Stimulated activated CD4-positive, alpha-beta T cell treated with anti-CD3 and anti-CD28 coated beads, Interleukin-4, amount 100 ng/mL, for 1 hour (primary cell): ENCODE data around the gene ZNF556.
"Not testable (repeated sequence)": the region's sequence is repeated elsewhere in the genome, so short reads cannot be mapped to it uniquely, and the experiment has no call there.

ENCODE experiments used
- DNase-seq: peaks from one replicate; pipeline ENCODE4 v3.0.0-alpha.2; 2020

ZNF556 gene

DNA sequence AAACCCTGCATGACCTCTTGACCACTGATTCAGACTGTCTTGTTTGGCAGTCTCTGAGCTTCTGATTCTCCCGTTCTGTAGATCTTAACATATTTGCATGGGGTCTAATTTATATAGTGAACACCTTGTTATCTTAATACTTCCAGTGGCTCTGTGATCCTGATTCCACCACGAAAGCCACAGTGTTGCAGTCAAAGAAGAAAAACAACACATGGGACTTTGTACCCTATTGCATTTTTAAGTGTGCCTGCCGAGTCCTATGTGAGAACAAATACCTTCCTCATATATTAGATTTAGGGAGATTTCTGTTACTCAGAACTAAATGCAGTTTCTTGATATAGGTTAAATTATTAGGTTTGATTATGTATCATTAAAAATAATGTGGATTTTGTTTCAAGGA, 12.3 kb upstream of the ZNF556 start:
- no peak for DNase-seq

DNA sequence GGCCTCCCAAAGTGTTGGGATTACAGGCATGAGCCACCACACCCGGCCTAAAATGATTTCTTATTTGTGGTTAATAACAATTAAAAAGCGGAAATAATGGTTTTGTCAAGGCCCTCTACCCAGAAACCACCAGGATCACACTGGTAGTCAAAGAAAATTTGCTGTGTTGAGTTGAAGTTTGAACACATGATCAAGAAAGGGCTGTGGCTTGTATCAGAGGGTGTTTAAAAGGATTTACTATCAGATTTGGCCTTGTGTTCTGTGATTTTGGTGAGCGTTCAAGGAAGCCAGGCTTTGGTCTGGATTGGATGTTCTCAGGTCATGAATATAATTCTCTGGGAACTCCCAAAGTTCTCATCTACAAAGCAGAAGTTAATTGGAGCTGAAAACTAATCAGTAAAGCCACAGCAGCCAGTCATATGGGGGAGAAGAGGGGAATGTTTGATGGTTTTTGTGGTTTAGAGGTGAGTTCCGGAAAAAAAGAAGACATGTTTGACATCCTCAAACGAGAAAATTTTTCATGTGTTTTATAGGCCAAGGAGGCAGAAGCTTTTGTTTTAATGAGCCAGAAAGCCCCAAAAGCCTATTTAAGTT, 10.6 kb upstream of the ZNF556 start:
- DNase-seq = no peak

- DNase-seq = no peak
Observed at GRCh38 chr19:2858864-2859263, 8.3 kb upstream of the ZNF556 start.

DNA sequence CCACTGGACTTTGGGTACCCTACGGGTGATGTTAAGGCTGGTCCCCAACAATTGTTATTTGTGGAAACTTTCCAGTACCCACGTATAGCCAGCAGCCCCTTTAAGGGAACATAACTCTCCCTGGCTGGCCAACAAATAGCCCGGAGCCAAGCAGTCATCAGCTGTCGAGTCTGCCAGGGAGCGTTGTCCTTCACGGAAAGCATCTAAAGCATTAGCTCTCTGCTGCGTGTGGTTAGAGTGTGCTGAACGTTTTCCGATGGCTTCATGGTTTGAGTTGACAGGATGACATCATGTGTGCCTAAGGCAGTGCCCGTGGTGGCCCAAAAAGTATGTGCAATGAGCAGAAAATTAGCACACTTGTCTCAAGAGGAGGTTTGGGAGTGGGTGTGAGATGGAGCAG, 3.3 kb upstream of the ZNF556 start:
- DNase-seq = no peak

- no peak for DNase-seq
Observed at GRCh38 chr19:2865334-2866100, 1.6 kb upstream of the ZNF556 start.

DNA sequence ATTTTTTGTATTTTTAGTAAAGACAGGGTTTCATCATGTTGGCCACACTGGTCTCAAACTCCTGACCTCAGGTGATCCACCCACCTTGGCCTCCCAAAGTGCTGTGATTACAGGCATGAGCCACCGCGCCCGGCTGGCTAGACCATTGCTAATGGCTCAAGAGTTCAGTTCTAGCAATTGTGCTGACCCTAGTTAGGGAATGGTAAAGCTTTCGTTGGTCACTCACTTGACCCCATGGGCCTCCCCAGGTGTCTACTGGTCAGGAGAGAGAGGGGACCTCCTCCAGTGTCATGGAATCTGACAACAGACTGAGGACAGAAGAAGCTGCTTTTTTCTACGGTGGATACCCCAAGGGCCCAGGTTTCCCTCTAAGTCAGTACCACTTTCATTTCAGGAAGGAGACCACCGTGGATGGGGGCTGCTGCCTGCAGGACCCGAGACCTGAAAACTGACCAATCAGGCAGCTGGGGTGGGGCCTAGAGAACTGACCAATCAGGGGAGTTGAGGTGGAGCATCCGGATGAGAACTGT, 575 bp upstream of the ZNF556 start:
- DNase-seq = no peak

DNA sequence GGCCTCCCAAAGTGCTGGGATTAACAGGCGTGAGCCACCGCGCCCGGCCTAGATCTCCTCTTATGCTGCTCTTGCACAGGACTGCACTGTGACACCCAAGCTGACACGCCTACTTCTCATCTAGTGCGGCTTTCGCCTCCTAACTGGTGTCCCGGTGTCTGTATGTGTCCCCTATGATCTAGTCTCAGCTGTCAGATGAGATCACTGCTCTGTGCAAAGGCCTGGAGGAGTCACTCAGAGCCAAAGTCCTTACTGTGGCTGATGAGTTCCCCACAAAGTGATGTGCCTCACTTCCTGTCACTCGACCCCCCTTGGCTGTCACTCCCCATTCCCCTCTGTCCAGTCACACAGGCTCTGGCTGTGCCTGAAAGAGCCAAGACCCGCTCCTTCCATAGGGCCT, 2.5 kb downstream of the ZNF556 start:
- DNase-seq = no peak

- peak; percentile 22 for DNase-seq
Observed at GRCh38 chr19:2872175-2872574, 5.0 kb downstream of the ZNF556 start.

DNA sequence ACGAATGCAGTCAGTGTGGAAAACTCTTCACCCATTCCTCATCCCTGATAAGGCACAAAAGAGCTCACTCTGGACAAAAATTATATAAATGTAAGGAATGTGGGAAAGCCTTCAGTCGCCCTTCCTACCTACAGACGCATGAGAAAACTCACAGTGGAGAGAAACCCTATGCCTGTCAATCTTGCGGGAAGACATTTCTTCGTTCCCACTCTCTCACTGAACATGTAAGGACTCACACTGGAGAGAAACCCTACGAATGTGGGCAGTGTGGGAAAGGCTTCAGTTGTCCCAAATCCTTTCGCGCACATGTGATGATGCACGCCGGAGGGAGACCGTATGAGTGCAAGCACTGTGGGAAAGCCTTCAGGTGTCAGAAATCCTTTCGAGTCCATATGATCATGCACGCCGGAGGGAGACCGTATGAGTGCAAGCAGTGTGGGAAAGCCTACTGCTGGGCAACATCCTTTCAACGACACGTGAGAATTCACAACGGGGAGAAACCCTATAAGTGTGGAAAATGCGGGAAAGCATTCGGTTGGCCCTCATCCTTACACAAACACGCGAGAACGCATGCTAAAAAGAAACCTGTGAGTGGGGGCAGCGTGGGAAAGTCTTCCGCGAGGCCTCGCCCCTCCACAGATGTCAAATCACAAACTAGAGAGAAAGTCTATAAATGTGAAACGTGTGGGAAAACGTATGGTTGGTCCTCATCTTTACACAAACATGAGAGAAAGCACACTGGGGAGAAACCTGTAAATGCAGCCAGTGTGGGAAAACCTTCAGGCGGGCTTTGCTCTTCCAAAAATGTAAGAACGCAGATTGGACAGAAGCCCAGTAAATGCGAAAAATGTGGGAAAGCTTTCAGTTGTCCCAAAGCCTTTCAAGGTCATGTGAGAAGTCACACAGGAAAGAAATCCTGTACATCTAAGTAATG, 10.5 kb downstream of the ZNF556 start:
- no peak for DNase-seq

DNA sequence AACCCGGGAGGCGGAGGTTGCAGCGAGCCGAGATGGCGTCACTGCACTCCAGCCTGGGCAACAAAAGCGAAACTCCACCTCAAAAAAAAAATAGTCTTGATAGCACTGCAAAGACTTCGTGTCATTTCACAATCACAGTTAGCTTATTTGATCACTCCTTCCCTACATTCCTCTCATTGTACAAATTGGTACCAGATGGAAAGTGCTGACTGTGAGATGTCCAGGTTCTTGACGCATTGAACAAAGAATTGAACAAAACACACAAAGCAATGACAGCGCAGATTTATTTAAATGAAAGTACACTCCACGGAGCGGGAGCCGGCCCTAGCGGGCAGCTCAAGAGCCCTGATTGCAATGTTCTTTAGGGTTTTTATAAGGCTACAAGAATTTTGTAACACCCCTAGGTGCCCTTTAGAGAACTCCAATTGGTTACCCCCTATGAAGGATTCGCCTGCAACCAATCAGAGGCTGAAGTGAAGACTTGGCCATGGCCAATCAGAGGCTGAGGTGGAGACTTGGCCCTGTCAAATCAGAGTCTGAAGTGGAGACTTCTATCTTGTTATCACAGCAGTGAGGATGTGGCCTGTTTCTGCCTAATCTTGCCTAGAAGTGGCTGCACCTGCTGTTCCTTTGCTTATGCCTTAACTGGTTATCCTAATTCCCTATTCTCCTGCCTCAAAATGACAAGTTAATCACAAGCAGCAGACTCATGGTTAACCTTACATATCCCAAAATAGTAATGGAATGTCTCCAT, 16.7 kb downstream of the ZNF556 start:
- no peak for DNase-seq

- no peak for DNase-seq
Observed at GRCh38 chr19:2885736-2886135, 18.6 kb downstream of the ZNF556 start.

DNA sequence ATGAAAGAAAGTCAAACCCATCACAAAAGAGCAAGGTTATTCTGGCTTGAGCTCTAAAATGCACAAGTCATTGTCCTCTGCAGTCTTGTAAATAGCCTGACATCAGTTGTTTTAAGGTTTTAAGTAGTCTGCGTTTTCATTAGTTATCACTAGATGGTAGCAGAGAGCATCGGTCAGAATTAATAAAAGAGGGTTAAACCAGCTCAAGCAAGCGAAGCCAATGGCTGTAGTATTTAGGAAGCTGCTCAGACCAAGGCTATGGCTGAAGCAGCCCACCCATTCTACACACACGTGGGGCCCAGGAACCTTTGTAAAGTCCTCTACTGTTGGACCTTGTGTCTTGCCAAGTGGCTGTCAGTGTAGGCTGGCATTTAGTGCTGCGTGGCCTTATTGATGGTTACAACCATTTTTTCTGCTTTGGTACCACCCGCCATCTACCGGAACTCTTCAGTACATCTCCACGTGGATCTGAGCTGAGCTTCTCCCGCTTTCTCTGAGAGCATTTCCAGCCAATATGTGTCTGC, 20.3 kb downstream of the ZNF556 start:
- DNase-seq = no peak

DNA sequence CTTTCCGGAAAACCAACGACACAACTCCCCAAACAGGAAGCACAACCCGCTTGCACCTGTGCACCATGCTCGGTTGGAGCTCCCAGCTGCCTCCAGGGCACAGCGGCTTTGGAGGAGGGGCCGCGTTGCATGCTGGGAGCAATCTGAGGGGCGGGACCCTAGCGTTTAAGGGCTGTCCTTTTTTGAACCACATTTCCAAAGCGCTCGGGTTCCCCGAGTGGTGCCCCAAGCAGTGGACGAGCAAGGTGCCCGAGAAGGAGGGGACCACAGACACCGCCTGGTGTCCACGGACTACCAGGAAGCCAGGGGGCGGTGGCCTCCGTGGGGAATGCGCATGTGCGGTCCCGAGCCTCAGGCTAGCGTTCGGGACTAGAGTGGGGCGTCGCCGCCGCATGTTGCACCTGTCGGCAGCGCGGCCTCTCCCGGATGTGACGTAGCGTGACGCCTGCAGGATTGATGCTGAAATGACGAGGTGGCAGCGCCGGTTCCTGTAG, 21.6 kb downstream of the ZNF556 start:
- DNase-seq = peak; percentile 68

DNA sequence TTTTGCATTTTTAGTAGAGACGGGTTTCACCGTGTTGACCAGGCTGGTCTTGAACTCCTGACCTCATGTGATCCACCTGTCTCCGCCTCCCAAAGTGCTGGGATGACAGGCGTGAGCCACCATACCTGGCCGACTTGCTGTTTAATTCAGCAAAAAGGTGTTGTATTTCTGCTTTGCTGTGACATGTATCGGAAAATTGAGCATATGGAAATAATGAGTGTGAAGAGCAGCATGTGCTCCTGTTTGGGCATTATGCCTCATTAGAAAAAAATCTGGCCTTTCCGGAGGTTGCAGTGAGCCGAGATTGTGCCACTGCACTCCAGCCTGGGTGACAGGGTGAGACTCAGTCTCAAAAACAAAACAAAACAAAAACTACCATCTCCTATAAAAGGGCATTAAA, 23.4 kb downstream of the ZNF556 start:
- not testable (repeated sequence) for DNase-seq

DNA sequence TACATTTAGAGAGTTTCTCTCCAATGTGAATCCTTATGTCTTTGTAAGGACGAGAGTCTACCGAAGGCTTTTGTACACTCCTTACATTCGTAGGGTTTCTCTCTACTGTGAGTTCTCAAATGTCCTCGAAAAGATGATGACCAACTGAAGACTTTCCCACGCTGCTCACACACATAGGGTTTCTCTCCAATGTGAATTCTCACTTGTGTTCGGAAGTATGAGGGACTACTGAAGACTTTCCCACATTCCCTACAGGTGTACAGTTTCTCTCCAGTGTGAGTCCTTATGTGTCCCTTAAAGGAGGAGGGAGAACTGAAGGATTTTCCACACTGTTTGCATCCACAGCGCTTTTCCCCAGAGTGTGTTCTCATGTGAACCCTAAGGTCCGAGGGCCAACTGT, 29.6 kb downstream of the ZNF556 start:
- no peak for DNase-seq

DNA sequence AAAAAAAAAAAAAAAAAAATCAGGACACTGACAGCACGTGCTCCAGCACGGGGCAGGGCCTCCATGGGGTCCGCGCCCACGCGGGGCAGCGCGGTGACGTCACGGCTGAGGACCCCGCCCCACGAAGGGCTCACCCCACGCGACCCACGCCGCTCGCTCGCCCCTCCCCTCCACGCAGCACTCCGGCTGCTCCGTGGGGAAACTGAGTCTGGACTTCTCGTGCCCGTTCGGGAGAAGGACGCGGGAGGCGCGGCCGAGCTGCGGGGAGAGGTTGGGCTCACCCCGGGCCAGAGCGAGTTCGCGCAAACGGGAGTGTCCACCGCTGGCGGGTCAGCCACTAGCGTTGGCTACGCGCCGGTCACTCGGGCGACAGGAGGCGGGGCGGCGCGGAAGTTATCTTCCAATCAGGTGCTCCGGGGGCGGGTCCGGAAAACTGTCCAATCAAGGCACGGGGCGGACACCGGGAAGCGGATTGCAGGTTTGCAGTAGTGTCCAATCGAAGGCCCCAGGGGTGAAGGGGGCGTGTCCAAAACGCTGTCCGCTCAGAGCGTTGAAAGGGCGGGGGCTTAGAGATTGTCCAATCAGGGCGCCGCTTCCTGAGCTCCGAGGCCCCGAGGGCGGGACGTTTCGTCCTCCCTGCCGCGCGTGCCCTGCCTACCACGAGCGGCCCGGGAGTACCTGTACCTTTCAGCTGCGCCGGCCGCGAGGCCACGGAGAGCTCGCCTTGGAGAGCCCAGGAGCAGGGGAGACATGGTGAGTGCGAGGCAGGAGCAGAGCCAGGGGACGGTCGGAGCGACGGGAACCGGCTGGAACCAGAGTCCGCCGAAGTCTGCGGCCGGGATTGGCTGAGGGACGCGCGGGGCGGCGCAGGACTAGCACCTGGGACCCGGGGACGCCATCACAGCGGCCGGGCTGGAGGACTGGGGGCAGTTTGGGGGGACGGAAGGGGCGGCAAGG, 33.4 kb downstream of the ZNF556 start, which contains the start of gene ZNF57:
ZNF57 (plus strand) TSS at position 633 of the 957 bp plus-strand sequence; CDS start at position 751, 118 bp downstream.
- DNase-seq = peak; percentile 98

- no peak for DNase-seq
Observed at GRCh38 chr19:2902590-2903218, 35.6 kb downstream of the ZNF556 start.

DNA sequence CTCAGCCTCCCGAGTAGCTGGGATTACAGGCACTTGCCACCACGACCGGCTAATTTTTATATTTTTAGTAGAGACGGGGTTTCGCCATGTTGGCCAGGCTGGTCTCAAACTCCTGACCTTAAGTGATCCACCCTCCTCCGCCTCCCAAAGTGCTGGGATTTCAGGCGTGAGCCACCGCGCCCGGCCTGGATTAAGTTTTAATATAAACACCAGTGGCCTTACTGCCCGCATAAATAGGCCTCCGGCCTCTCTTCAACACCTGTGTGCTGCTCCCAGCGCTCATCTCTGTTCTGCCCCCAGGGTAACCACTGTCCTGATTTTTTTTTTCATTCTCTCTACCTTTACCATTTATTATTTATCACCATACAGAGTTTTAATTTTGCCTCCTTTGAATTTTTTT, 36.2 kb downstream of the ZNF556 start:
- DNase-seq = not testable (repeated sequence)

DNA sequence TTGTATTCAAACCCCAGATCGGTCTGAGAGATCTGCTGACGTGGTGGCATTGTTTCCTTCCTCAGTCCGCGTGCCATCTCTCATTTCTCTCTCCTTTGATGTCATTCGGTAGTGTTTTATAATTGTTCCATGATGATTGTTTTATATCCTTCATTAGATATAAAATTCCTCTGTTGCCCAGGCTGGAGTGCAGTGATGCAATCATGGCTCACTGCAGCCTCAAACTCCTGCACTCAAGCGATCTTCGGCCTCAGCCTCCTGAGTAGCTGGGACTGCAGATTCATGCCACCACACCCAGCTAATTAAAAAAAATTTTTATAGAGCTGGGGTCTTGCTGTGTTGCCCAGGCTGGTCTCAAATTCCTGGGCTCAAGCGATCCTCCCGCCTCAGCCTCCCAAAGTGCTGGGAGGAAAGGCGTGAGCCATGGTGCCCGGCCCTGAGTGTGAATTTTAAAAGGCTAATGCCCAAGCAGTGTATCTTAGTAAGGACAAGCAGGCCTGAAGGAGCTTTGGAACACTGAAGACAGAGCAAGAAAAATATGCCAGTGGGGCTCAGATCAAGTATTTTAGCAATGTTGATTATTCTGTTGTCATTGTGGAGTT, 38.9 kb downstream of the ZNF556 start:
- DNase-seq = no peak

DNA sequence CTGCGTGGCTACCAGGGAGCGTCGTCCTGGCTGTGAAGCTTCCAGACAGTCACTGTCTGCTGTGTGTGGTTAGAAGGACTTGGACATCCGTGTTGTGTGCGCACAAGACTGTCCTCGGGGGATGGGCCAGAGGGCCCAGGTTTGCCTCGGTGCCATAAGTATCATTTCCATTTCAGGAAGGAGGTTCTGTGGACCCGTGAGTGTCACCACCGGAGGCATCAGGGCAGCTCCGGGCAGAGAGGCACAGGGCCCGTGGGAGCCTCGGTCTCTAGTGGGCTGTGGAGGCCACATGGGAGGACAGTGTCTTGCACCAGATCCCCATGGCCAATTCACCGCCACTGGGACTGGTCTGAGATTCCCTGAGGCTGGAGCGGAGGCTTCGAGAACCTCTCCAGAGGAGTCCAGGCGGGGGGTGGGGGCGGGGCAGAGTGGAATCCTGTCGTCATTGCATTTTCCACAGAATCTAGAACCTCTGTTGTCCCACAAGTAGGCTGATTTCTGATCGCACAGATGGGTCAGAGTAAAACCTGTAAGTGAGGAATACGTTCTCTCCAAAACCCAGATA, 39.6 kb downstream of the ZNF556 start:
- DNase-seq = no peak
